ENCODE results near the gene CHST15.

- TF ChIP-seq, protein P1, sequence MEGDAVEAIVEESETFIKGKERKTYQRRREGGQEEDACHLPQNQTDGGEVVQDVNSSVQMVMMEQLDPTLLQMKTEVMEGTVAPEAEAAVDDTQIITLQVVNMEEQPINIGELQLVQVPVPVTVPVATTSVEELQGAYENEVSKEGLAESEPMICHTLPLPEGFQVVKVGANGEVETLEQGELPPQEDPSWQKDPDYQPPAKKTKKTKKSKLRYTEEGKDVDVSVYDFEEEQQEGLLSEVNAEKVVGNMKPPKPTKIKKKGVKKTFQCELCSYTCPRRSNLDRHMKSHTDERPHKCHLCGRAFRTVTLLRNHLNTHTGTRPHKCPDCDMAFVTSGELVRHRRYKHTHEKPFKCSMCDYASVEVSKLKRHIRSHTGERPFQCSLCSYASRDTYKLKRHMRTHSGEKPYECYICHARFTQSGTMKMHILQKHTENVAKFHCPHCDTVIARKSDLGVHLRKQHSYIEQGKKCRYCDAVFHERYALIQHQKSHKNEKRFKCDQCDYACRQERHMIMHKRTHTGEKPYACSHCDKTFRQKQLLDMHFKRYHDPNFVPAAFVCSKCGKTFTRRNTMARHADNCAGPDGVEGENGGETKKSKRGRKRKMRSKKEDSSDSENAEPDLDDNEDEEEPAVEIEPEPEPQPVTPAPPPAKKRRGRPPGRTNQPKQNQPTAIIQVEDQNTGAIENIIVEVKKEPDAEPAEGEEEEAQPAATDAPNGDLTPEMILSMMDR (IDR thresholded peaks at IDR 0.05): no peak
- TF ChIP-seq POLR2A (IDR thresholded peaks at IDR 0.05): no peak
Measured at GRCh38 chr10:124044143-124044862, 49.1 kb downstream of the CHST15 start.
